ENCODE data around the gene CARD9. TPM values are rescaled to one million over a fixed set of nuclear protein-coding genes. Genes with fewer than 3 reads are reported as not detected.

Gene CARD9
- total RNA-seq, 1 experiment from 2014 or later = 1.7 TPM

- in situ Hi-C loops (cut with HindIII; ENCODE audit: low pct_unique_long_range_greater_than_20kb, low sequenced_read_pairs) = no loop called here
- DNase-seq (ENCODE audit: low read depth, low spot score) = no peak
- TF ChIP-seq, protein P1, sequence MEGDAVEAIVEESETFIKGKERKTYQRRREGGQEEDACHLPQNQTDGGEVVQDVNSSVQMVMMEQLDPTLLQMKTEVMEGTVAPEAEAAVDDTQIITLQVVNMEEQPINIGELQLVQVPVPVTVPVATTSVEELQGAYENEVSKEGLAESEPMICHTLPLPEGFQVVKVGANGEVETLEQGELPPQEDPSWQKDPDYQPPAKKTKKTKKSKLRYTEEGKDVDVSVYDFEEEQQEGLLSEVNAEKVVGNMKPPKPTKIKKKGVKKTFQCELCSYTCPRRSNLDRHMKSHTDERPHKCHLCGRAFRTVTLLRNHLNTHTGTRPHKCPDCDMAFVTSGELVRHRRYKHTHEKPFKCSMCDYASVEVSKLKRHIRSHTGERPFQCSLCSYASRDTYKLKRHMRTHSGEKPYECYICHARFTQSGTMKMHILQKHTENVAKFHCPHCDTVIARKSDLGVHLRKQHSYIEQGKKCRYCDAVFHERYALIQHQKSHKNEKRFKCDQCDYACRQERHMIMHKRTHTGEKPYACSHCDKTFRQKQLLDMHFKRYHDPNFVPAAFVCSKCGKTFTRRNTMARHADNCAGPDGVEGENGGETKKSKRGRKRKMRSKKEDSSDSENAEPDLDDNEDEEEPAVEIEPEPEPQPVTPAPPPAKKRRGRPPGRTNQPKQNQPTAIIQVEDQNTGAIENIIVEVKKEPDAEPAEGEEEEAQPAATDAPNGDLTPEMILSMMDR (IDR thresholded peaks at IDR 0.05) = no peak
- POLR2A ChIA-PET = no interaction called here
- H3K9me3 ChIP-seq (ENCODE audit: control insufficient read depth, insufficient read depth, low read depth, low read length) = no peaks in the 10 kb centered on the region
- intact Hi-C loops (cut with micrococcal nuclease; ENCODE audit: unreplicated experiment) = no loop called here
- BruUV-seq (replicated peaks) = no TSS peak
- H3K4me1 ChIP-seq (ENCODE audit: control insufficient read depth, insufficient read depth, low read length) = no peaks in the 10 kb centered on the region
- no peak for ATAC-seq
- H3K27ac ChIP-seq (ENCODE audit: low read length) = no peak overlapping the region
- CTCF ChIA-PET = interaction anchor here (0.5 kb wide), 1 partner anchor 73 kb away, joined by 3 read pairs; no protein-coding TSS in a partner anchor
- no peaks in the 10 kb centered on the region for H3K36me3 ChIP-seq (ENCODE audit: control insufficient read depth, insufficient read depth, low read length)
- H3K27me3 ChIP-seq (ENCODE audit: control insufficient read depth, insufficient read depth, low read length) = no peaks in the 10 kb centered on the region
- no peak overlapping the region for H3K4me3 ChIP-seq (ENCODE audit: low read depth in 2 of 2, low read length in 2 of 2)
These were observed 55.8 kb downstream of the CARD9 start for GRCh38 chr9:136317695-136318094.

- 0 out of 2 replicates have a peak, but pooled peaks have one; percentile 20 for ATAC-seq
- BruUV-seq (replicated peaks) = no TSS peak
- Histone ChIP-seq H3K27ac (ENCODE audit: low read length) (no peak overlapping the region), H3K9me3 (ENCODE audit: control insufficient read depth, insufficient read depth, low read depth, low read length) (no peaks in the 10 kb centered on the region), H3K36me3 (ENCODE audit: control insufficient read depth, insufficient read depth, low read length) (no peaks in the 10 kb centered on the region), H3K27me3 (ENCODE audit: control insufficient read depth, insufficient read depth, low read length) (no peaks in the 10 kb centered on the region), H3K4me1 (ENCODE audit: control insufficient read depth, insufficient read depth, low read length) (no peaks in the 10 kb centered on the region), H3K4me3 (ENCODE audit: low read depth in 2 of 2, low read length in 2 of 2) (no peak overlapping the region)
- ChIA-PET CTCF (no interaction called here), POLR2A (no interaction called here)
- TF ChIP-seq SIN3A (IDR thresholded peaks at IDR 0.05; ENCODE audit: borderline replicate concordance, insufficient read depth, low read depth, low read length) (no peak), TCF7L2 (IDR thresholded peaks at IDR 0.05; ENCODE audit: low read depth, low read length) (no peak), REST (IDR thresholded peaks at IDR 0.05; ENCODE audit: insufficient read depth in 1 of 2, low read depth in 2 of 2, low read length in 1 of 2) (no peak)
- TF ChIP-seq, protein P1 (IDR thresholded peaks at IDR 0.05) = no peak
- DNase-seq (ENCODE audit: low read depth, low spot score) = no peak
- in situ Hi-C loops (cut with HindIII; ENCODE audit: low pct_unique_long_range_greater_than_20kb, low sequenced_read_pairs) = no loop called here
- intact Hi-C loops (cut with micrococcal nuclease; ENCODE audit: unreplicated experiment) = no loop called here
These were observed 56.4 kb downstream of the CARD9 start for GRCh38 chr9:136316896-136317676.
